GM08714 (cell line): ENCODE results near the gene UBE2E1.

ENCODE experiments used
- H3K4me3 ChIP-seq: fragments of 200-500 bp; sonication (Bioruptor generic); 2 replicates; pipeline ENCODE4 v1.5.1; 2014; ENCODE audit warnings: mild to moderate bottlenecking, low read length, inconsistent platforms
- ZNF274 ChIP-seq: IDR thresholded peaks from 2 replicates; pipeline ENCODE4 v1.6.1; 2012; ENCODE audit warnings: mild to moderate bottlenecking, low read depth, low read length

UBE2E1 gene

GRCh38 chr3:23934253-23934652 is 128.5 kb downstream of the UBE2E1 start:
- TF ChIP-seq ZNF274 = no peak
- no peak overlapping the region for H3K4me3 ChIP-seq

GRCh38 chr3:23937296-23937695 is 131.5 kb downstream of the UBE2E1 start:
- no peak for TF ChIP-seq ZNF274
- H3K4me3 ChIP-seq = no peak overlapping the region

- TF ChIP-seq ZNF274 = no peak
- no peak overlapping the region for H3K4me3 ChIP-seq
Observed at GRCh38 chr3:23938688-23939087, 132.9 kb downstream of the UBE2E1 start.

GRCh38 chr3:23940775-23941174 is 135.0 kb downstream of the UBE2E1 start:
- TF ChIP-seq ZNF274 = no peak
- no peak overlapping the region for H3K4me3 ChIP-seq
